ENCODE data around the gene NEK6. TPM values are rescaled to one million over a fixed set of nuclear protein-coding genes. Genes with fewer than 3 reads are reported as not detected.

NEK6 gene
- total and polyA plus RNA-seq, 2 experiments from 2014 or later = 33.5 to 44.7 TPM

- H3K4me1 ChIP-seq (ENCODE audit: insufficient read depth) = no peaks in the 10 kb centered on the region
- H3K36me3 ChIP-seq (replicated peaks; ENCODE audit: insufficient read depth, low read depth) = no peaks in the 10 kb centered on the region
- H3K27ac ChIP-seq = no peak overlapping the region
- TF ChIP-seq EZH2phosphoT487 (IDR thresholded peaks at IDR 0.05; ENCODE audit: low read depth, severe bottlenecking, unreplicated experiment) (no peak), CTCF (IDR thresholded peaks at IDR 0.05; ENCODE audit: poor library complexity) (no peak), EZH2 (IDR thresholded peaks at IDR 0.05; ENCODE audit: borderline replicate concordance) (no peak)
- no peak overlapping the region for H2AFZ ChIP-seq
- H3K4me2 ChIP-seq = no peak overlapping the region
- no peaks in the 10 kb centered on the region for H3K79me2 ChIP-seq
- H3K27me3 ChIP-seq = no peaks in the 10 kb centered on the region
- H3K9me2 ChIP-seq (replicated peaks; ENCODE audit: insufficient read depth) = no peaks in the 10 kb centered on the region
- peak; percentile 40 for DNase-seq (ENCODE audit: low spot score)
- 75% methylated on average over 15 of the region's 15 CpGs for WGBS (ENCODE audit: low lambda C conversion rate, missing lambda C conversion rate)
- H4K20me1 ChIP-seq (ENCODE audit: insufficient read depth, poor library complexity, severe bottlenecking) = no peaks in the 10 kb centered on the region
- no peak overlapping the region for H3K4me3 ChIP-seq
- no peaks in the 10 kb centered on the region for H3K9me3 ChIP-seq (ENCODE audit: low read depth)
Measured at GRCh38 chr9:124309667-124310084, 51.9 kb downstream of the NEK6 start.

- 92% methylated on average over 5 of the region's 5 CpGs for WGBS (ENCODE audit: low lambda C conversion rate, missing lambda C conversion rate)
- H3K36me3 ChIP-seq (replicated peaks; ENCODE audit: insufficient read depth, low read depth) = no peaks in the 10 kb centered on the region
- H3K4me3 ChIP-seq = no peak overlapping the region
- H3K4me2 ChIP-seq = no peak overlapping the region
- H3K27me3 ChIP-seq = no peaks in the 10 kb centered on the region
- no peak overlapping the region for H2AFZ ChIP-seq
- H3K9me2 ChIP-seq (replicated peaks; ENCODE audit: insufficient read depth) = no peaks in the 10 kb centered on the region
- H3K9me3 ChIP-seq (ENCODE audit: low read depth) = no peaks in the 10 kb centered on the region
- H3K27ac ChIP-seq = no peak overlapping the region
- H4K20me1 ChIP-seq (ENCODE audit: insufficient read depth, poor library complexity, severe bottlenecking) = no peaks in the 10 kb centered on the region
- TF ChIP-seq EZH2phosphoT487 (IDR thresholded peaks at IDR 0.05; ENCODE audit: low read depth, severe bottlenecking, unreplicated experiment) = no peak
- TF ChIP-seq EZH2 (IDR thresholded peaks at IDR 0.05; ENCODE audit: borderline replicate concordance) = no peak
- no peak for TF ChIP-seq CTCF (IDR thresholded peaks at IDR 0.05; ENCODE audit: poor library complexity)
- DNase-seq (ENCODE audit: low spot score) = no peak
- no peaks in the 10 kb centered on the region for H3K79me2 ChIP-seq
- H3K4me1 ChIP-seq (ENCODE audit: insufficient read depth) = no peaks in the 10 kb centered on the region
Measured at GRCh38 chr9:124311283-124311682, 53.5 kb downstream of the NEK6 start.

GRCh38 chr9:124312290-124313265 is 54.8 kb downstream of the NEK6 start:
- 92% methylated on average over 27 of the region's 27 CpGs for WGBS (ENCODE audit: low lambda C conversion rate, missing lambda C conversion rate)
- no peak for TF ChIP-seq CTCF (IDR thresholded peaks at IDR 0.05; ENCODE audit: poor library complexity)
- no peak for TF ChIP-seq EZH2 (IDR thresholded peaks at IDR 0.05; ENCODE audit: borderline replicate concordance)
- no peak for TF ChIP-seq EZH2phosphoT487 (IDR thresholded peaks at IDR 0.05; ENCODE audit: low read depth, severe bottlenecking, unreplicated experiment)
- no peaks in the 10 kb centered on the region for H3K9me2 ChIP-seq (replicated peaks; ENCODE audit: insufficient read depth)
- H3K79me2 ChIP-seq = no peaks in the 10 kb centered on the region
- no peaks in the 10 kb centered on the region for H4K20me1 ChIP-seq (ENCODE audit: insufficient read depth, poor library complexity, severe bottlenecking)
- H3K27me3 ChIP-seq = no peaks in the 10 kb centered on the region
- H3K27ac ChIP-seq = no peak overlapping the region
- no peak overlapping the region for H3K4me3 ChIP-seq
- no peak overlapping the region for H3K4me2 ChIP-seq
- H2AFZ ChIP-seq = no peak overlapping the region
- no peak for DNase-seq (ENCODE audit: low spot score)
- H3K4me1 ChIP-seq (ENCODE audit: insufficient read depth) = no peaks in the 10 kb centered on the region
- H3K36me3 ChIP-seq (replicated peaks; ENCODE audit: insufficient read depth, low read depth) = no peaks in the 10 kb centered on the region
- no peaks in the 10 kb centered on the region for H3K9me3 ChIP-seq (ENCODE audit: low read depth)

All from hepatocyte (in vitro differentiated cells).